Tibial nerve (tissue), 4 donors: Measurements from ENCODE around the gene WTIP.
"Not testable (repeated sequence)": the region's sequence is repeated elsewhere in the genome, so short reads cannot be mapped to it uniquely, and the experiment has no call there.

Source experiments
- CTCF ChIP-seq, 5 experiments: fragments of 200-600 bp in 3 of 5; fragments of 450-650 bp in 2 of 5; sonication (generic) in 3 of 5; IDR thresholded peaks; one replicate each; pipeline ENCODE4 v1.5.1; 2016 to 2019; ENCODE audit warnings: antibody characterized with exemption in 5 of 5, mild to moderate bottlenecking in 3 of 5, moderate library complexity in 2 of 5
- EP300 ChIP-seq, 2 donors: sonication (generic); formaldehyde crosslinking; IDR thresholded peaks; one replicate each; pipeline ENCODE4 v1.6.1; 2017; ENCODE audit warnings: antibody characterized with exemption in 2 of 2, mild to moderate bottlenecking in 1 of 2
- POLR2A ChIP-seq, 2 donors: fragments of 450-650 bp; IDR thresholded peaks; one replicate each; pipeline ENCODE4 v1.6.1; 2017; ENCODE audit warnings: antibody characterized with exemption in 2 of 2, mild to moderate bottlenecking in 2 of 2, moderate library complexity in 2 of 2

- TF ChIP-seq POLR2A, CTCF, EP300 (IDR thresholded peaks at IDR 0.05): not testable (repeated sequence)
These were observed 12.5 kb upstream of the WTIP start for GRCh38 chr19:34469026-34469425.
